SK-N-SH (cell line): ENCODE measurements around the gene KCNK18. TPM values are rescaled to one million over a fixed set of nuclear protein-coding genes. Genes with fewer than 3 reads are reported as not detected.

Experiments
- CTCF ChIA-PET: fragments of 300-600, 350-600 bp; formaldehyde crosslinking; extraction: SDS; loops from one replicate; lab custom pipeline; 2021; lab: Yijun Ruan, JAX
- POLR2A ChIA-PET: fragments of 350-600 bp; sonication (Branson Sonifier 250); formaldehyde crosslinking; extraction: SDS; loops from one replicate; lab custom pipeline; 2020; ENCODE audit warnings: antibody characterized with exemption, inconsistent platforms; lab: Yijun Ruan, JAX
- DNase-seq: peaks from one replicate; pipeline ENCODE4 v3.0.0; 2012
- H2AFZ ChIP-seq: fragments of 200-600 bp; sonication (generic); 2 replicates; pipeline ENCODE4 v1.8.1; 2016; ENCODE audit warnings: antibody characterized with exemption, mild to moderate bottlenecking, low read depth
- H3F3A ChIP-seq: fragments of 200-600 bp; sonication (generic); replicated peaks from 2 replicates; pipeline ENCODE3; 2016; ENCODE audit warnings: antibody characterized with exemption, mild to moderate bottlenecking; ENCODE audit not compliant: insufficient read depth
- H3K27ac ChIP-seq, 2 experiments: fragments of 200-500 bp in 1 of 2; fragments of 200-600 bp in 1 of 2; sonication (Bioruptor generic) in 1 of 2; sonication (generic), shearing (Covaris generic) in 1 of 2; 2 replicates each; pipeline versions ENCODE4 v1.5.1 to v1.6.1; 2014 to 2016; ENCODE audit warnings: low read depth in 2 of 2, inconsistent platforms in 1 of 2, low read length in 1 of 2, mild to moderate bottlenecking in 1 of 2, mixed read lengths in 1 of 2
- H3K27me3 ChIP-seq: fragments of 200-600 bp; sonication (generic), shearing (Covaris generic); 2 replicates; pipeline ENCODE4 v1.6.1; 2016; ENCODE audit warnings: mixed run types; ENCODE audit not compliant: insufficient read depth
- H3K36me3 ChIP-seq, 2 experiments: fragments of 200-500 bp in 1 of 2; fragments of 200-600 bp in 1 of 2; sonication (Bioruptor generic) in 1 of 2; sonication (generic) in 1 of 2; replicated peaks in 1 of 2; 2 replicates each; pipeline versions ENCODE3 to v1.5.1; 2014 to 2016; ENCODE audit warnings: low read length in 1 of 2, mild to moderate bottlenecking in 1 of 2; ENCODE audit not compliant: insufficient read depth in 2 of 2, control insufficient read depth in 1 of 2
- H3K4me1 ChIP-seq, 2 experiments: fragments of 200-500 bp in 1 of 2; fragments of 200-600 bp in 1 of 2; sonication (Bioruptor generic) in 1 of 2; sonication (generic), shearing (Covaris generic) in 1 of 2; 2 replicates each; pipeline versions ENCODE4 v1.5.1 to v1.6.1; 2014 to 2016; ENCODE audit warnings: low read depth in 1 of 2, low read length in 1 of 2, mixed run types in 1 of 2; ENCODE audit not compliant: insufficient read depth in 2 of 2, control insufficient read depth in 1 of 2
- H3K4me2 ChIP-seq: fragments of 200-600 bp; sonication (generic), shearing (Covaris generic); 2 replicates; pipeline ENCODE4 v1.6.1; 2017; ENCODE audit warnings: mixed run types
- H3K4me3 ChIP-seq, 2 experiments: fragments of 200-500 bp in 1 of 2; fragments of 200-600 bp in 1 of 2; sonication (Bioruptor generic) in 1 of 2; sonication (generic), shearing (Covaris generic) in 1 of 2; 2 replicates each; pipeline versions ENCODE4 v1.5.1 to v1.8.1; 2014 to 2016; ENCODE audit warnings: low read depth in 2 of 2, inconsistent platforms in 1 of 2, low read length in 1 of 2, mild to moderate bottlenecking in 1 of 2, mixed read lengths in 1 of 2, moderate library complexity in 1 of 2
- H3K79me2 ChIP-seq: fragments of 200-600 bp; sonication (generic); 2 replicates; pipeline ENCODE4 v1.8.1; 2017; ENCODE audit warnings: mild to moderate bottlenecking; ENCODE audit not compliant: insufficient read depth
- H3K9ac ChIP-seq: fragments of 200-600 bp; sonication (generic); 2 replicates; pipeline ENCODE4 v1.6.1; 2017; ENCODE audit warnings: mixed run types
- H3K9me2 ChIP-seq: fragments of 200-600 bp; sonication (generic); 2 replicates; pipeline ENCODE4 v1.6.1; 2017; ENCODE audit warnings: mixed run types
- H3K9me3 ChIP-seq: fragments of 200-600 bp; sonication (generic); 2 replicates; pipeline ENCODE4 v1.6.1; 2017; ENCODE audit warnings: mixed run types, mild to moderate bottlenecking, moderate library complexity
- H4K20me1 ChIP-seq: fragments of 200-600 bp; sonication (generic); 2 replicates; pipeline ENCODE4 v1.6.1; 2017; ENCODE audit warnings: mild to moderate bottlenecking, mixed run types; ENCODE audit not compliant: insufficient read depth
- CHD2 ChIP-seq: fragments of 150-350 bp; IDR thresholded peaks from 2 replicates; pipeline ENCODE4 v1.6.1; 2018; ENCODE audit warnings: low read length; ENCODE audit not compliant: partially characterized antibody
- GATA2 ChIP-seq: sonication (generic); formaldehyde crosslinking; IDR thresholded peaks from 2 replicates; pipeline ENCODE4 v1.5.0; 2020; ENCODE audit warnings: mild to moderate bottlenecking, missing genetic modification reagents
- JUND ChIP-seq: IDR thresholded peaks from 2 replicates; pipeline ENCODE4 v1.4.0; 2012
- NFIC ChIP-seq: IDR thresholded peaks from 2 replicates; pipeline ENCODE4 v1.4.0; 2012; ENCODE audit warnings: borderline replicate concordance
- NRF1 ChIP-seq: IDR thresholded peaks from 2 replicates; pipeline ENCODE4 v1.6.1; 2012; ENCODE audit warnings: low read depth, mild to moderate bottlenecking, low read length
- POLR2AphosphoS5 ChIP-seq: IDR thresholded peaks from 2 replicates; pipeline ENCODE4 v1.6.1; 2012; ENCODE audit warnings: low read depth, low read length
- RCOR1 ChIP-seq: fragments of 150-350 bp; IDR thresholded peaks from 2 replicates; pipeline ENCODE4 v1.6.1; 2017; ENCODE audit warnings: antibody characterized with exemption, low read length
- SIN3A ChIP-seq: IDR thresholded peaks from 2 replicates; pipeline ENCODE4 v1.6.1; 2012; ENCODE audit warnings: low read depth, mild to moderate bottlenecking, low read length, moderate library complexity, borderline replicate concordance
- SMC3 ChIP-seq: IDR thresholded peaks from 2 replicates; pipeline ENCODE4 v1.6.1; 2012; ENCODE audit warnings: low read depth, low read length, improper control_type of control experiment
- TCF12 ChIP-seq: IDR thresholded peaks from 2 replicates; pipeline ENCODE4 v1.4.0; 2012
- TEAD4 ChIP-seq: IDR thresholded peaks from 2 replicates; pipeline ENCODE4 v1.4.0; 2012; ENCODE audit warnings: mild to moderate bottlenecking, borderline replicate concordance; ENCODE audit not compliant: insufficient read depth
- WGBS: methylation state at CpG from one replicate; pipeline ENCODE4 v1.1.6; 2017; ENCODE audit warnings: low lambda C conversion rate; 5-methylcytosine and 5-hydroxymethylcytosine counted together
- polyA plus RNA-seq, 3 experiments: library from polyadenylated mRNA; depleted of rRNA; stranded (reverse); fragments of >200 nt; gene quantifications; 2 replicates each; pipeline ENCODE4 v1.2.3, GENCODE V29; 2012
- TF ChIP-seq, protein P1 (sequence below): IDR thresholded peaks from 2 replicates; pipeline ENCODE4 v1.4.0; 2012; ENCODE audit warnings: low read depth, borderline replicate concordance
- TF ChIP-seq, protein P2 (sequence below): IDR thresholded peaks from 2 replicates; pipeline ENCODE4; 2012

Gene KCNK18
- polyA plus RNA-seq, 1 of the 3 experiments (the other 2 are of a cell fraction) = not detected

- no peak overlapping the region for H3K4me3 ChIP-seq
- WGBS = 65% methylated on average over 9 of the region's 10 CpGs
- TF ChIP-seq NRF1 (no peak), SMC3 (no peak), TCF12 (no peak), GATA2 (CRISPR knock-in tag) (no peak), POLR2AphosphoS5 (no peak), TEAD4 (no peak), NFIC (no peak), RCOR1 (no peak), CHD2 (no peak), SIN3A (no peak)
- TF ChIP-seq, protein P1, sequence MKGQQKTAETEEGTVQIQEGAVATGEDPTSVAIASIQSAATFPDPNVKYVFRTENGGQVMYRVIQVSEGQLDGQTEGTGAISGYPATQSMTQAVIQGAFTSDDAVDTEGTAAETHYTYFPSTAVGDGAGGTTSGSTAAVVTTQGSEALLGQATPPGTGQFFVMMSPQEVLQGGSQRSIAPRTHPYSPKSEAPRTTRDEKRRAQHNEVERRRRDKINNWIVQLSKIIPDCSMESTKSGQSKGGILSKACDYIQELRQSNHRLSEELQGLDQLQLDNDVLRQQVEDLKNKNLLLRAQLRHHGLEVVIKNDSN = no peak
- TF ChIP-seq, protein P2, sequence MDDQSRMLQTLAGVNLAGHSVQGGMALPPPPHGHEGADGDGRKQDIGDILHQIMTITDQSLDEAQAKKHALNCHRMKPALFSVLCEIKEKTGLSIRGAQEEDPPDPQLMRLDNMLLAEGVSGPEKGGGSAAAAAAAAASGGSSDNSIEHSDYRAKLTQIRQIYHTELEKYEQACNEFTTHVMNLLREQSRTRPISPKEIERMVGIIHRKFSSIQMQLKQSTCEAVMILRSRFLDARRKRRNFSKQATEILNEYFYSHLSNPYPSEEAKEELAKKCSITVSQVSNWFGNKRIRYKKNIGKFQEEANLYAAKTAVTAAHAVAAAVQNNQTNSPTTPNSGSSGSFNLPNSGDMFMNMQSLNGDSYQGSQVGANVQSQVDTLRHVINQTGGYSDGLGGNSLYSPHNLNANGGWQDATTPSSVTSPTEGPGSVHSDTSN = no peak
- no peak overlapping the region for H3K27ac ChIP-seq
- H3K9me2 ChIP-seq = no peaks in the 10 kb centered on the region
- no peaks in the 10 kb centered on the region; the same call in 1 of the 2 replicates for H3K27me3 ChIP-seq
- no peak overlapping the region for H3K4me2 ChIP-seq
- no peaks in the 10 kb centered on the region for H3K79me2 ChIP-seq
- H3K9ac ChIP-seq = no peak overlapping the region
- H3K9me3 ChIP-seq = no peaks in the 10 kb centered on the region
- no peak overlapping the region for H2AFZ ChIP-seq
- peaks cover 0 to 4% of the 10 kb centered on the region in 2 experiments; a peak in 1 of 4 replicates for H3K4me1 ChIP-seq
- H3K36me3 ChIP-seq = no peaks in the 10 kb centered on the region
- no peaks in the 10 kb centered on the region for H4K20me1 ChIP-seq
- DNase-seq = no peak
- ChIA-PET CTCF (interaction anchor here (1.7 to 2.3 kb wide), 2 partner anchors 40 to 63 kb away, joined by 6 to 9 read pairs; no protein-coding TSS in a partner anchor), POLR2A (no interaction called here)
- H3F3A ChIP-seq = no peaks in the 10 kb centered on the region
These were observed 59.6 kb downstream of the KCNK18 start for GRCh38 chr10:117256910-117257309.

DNA sequence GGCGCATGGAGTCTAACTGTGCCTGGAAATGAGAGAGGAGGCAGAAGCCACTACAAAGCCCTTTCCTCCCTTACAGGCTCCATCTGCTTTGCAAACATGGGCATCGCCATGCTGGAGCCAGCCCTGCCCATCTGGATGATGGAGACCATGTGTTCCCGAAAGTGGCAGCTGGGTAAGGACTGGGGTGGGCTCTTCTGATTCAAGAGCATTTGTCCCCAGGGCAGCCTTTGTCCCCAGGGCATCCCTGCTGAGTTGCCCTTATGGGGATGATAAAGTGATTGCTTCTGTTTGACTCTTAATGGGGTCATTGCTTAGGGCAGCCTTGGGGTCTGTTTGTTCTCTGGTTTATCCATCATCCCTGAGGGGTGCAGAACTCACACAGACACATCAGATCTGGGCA lies 60.4 kb downstream of the KCNK18 start:
- Histone ChIP-seq H3K9me3 (no peaks in the 10 kb centered on the region), H3K4me2 (no peak overlapping the region), H3K27me3 (no peaks in the 10 kb centered on the region; the same call in 1 of the 2 replicates), H3K4me1 (peaks cover 0 to 4% of the 10 kb centered on the region in 2 experiments; a peak in 1 of 4 replicates), H3K9me2 (no peaks in the 10 kb centered on the region), H3K36me3 (no peaks in the 10 kb centered on the region), H2AFZ (no peak overlapping the region), H3F3A (no peaks in the 10 kb centered on the region), H4K20me1 (no peaks in the 10 kb centered on the region), H3K4me3 (no peak overlapping the region), H3K9ac (no peak overlapping the region), H3K27ac (no peak overlapping the region), H3K79me2 (no peaks in the 10 kb centered on the region)
- ChIA-PET POLR2A (no interaction called here), CTCF (interaction anchor here (1.7 to 2.3 kb wide), 2 partner anchors 41 to 62 kb away, joined by 6 to 9 read pairs; no protein-coding TSS in a partner anchor)
- peak; percentile 50 for DNase-seq
- TF ChIP-seq JUND (no peak), GATA2 (CRISPR knock-in tag) (peak; percentile 26; the same call in 1 of the 2 replicates)
- 73% methylated on average over 2 of the region's 3 CpGs for WGBS
